Endodermal cell (in vitro differentiated cells): ENCODE measurements around the gene ZNF443. TPM values are rescaled to one million over a fixed set of nuclear protein-coding genes. Genes with fewer than 3 reads are reported as not detected.
"Not testable (repeated sequence)": the region's sequence is repeated elsewhere in the genome, so short reads cannot be mapped to it uniquely, and the experiment has no call there.

ENCODE experiments used
- DNase-seq: peaks from one replicate; pipeline ENCODE4 v3.0.0-alpha.2; 2017
- H3K27ac ChIP-seq: 2 replicates; pipeline ENCODE4 v1.5.1; 2013; ENCODE audit warnings: mild to moderate bottlenecking, low read depth, low read length, moderate library complexity
- H3K27me3 ChIP-seq: 2 replicates; pipeline ENCODE4 v1.6.1; 2013; ENCODE audit warnings: mild to moderate bottlenecking, low read length, moderate library complexity; ENCODE audit not compliant: insufficient read depth, control insufficient read depth, poor library complexity, severe bottlenecking
- H3K36me3 ChIP-seq: 2 replicates; pipeline ENCODE4 v1.7.0; 2013; ENCODE audit warnings: mild to moderate bottlenecking, low read length, moderate library complexity; ENCODE audit not compliant: control insufficient read depth, insufficient read depth
- H3K4me1 ChIP-seq: one replicate; pipeline ENCODE4 v1.7.0; 2013; ENCODE audit warnings: low read length; ENCODE audit not compliant: control insufficient read depth, insufficient read depth
- H3K4me3 ChIP-seq: 2 replicates; pipeline ENCODE4 v1.5.1; 2013; ENCODE audit warnings: mild to moderate bottlenecking, low read length, moderate library complexity
- H3K9ac ChIP-seq: 2 replicates; pipeline ENCODE4 v1.6.1; 2013; ENCODE audit warnings: mild to moderate bottlenecking, low read length, moderate library complexity; ENCODE audit not compliant: poor library complexity, severe bottlenecking; ENCODE audit errors: extremely low read depth
- H3K9me3 ChIP-seq: 2 replicates; pipeline ENCODE4 v1.6.1; 2013; ENCODE audit warnings: mild to moderate bottlenecking, low read length, moderate library complexity; ENCODE audit not compliant: control insufficient read depth
- H3K27ac Mint-ChIP-seq: 2 replicates; pipeline ENCODE4 v1.8.0; 2020; ENCODE audit warnings: mixed read lengths
- H3K27me3 Mint-ChIP-seq: 2 replicates; pipeline ENCODE4 v1.8.0; 2021; ENCODE audit warnings: mild to moderate bottlenecking, mixed read lengths; ENCODE audit not compliant: insufficient read depth
- H3K36me3 Mint-ChIP-seq: 2 replicates; pipeline ENCODE4 v1.8.0; 2020; ENCODE audit warnings: low read depth, mixed read lengths
- H3K4me1 Mint-ChIP-seq: 2 replicates; pipeline ENCODE4 v1.8.0; 2020; ENCODE audit warnings: mixed read lengths
- H3K4me3 Mint-ChIP-seq: 2 replicates; pipeline ENCODE4 v1.8.0; 2020; ENCODE audit warnings: mild to moderate bottlenecking, moderate library complexity, mixed read lengths
- H3K9me3 Mint-ChIP-seq: 2 replicates; pipeline ENCODE4 v1.8.0; 2020; ENCODE audit warnings: mild to moderate bottlenecking, mixed read lengths
- CTCF ChIP-seq: fragments of 200-600 bp; sonication (generic); conservative IDR thresholded peaks from 2 replicates; pipeline ENCODE4 v1.5.0; 2021; ENCODE audit warnings: antibody characterized with exemption, mild to moderate bottlenecking
- WGBS, 2 experiments: methylation state at CpG; one replicate each; pipeline versions ENCODE4 v1.1.5 to v1.1.7; 2013; ENCODE audit warnings: missing lambda C conversion rate in 2 of 2, mixed read lengths in 1 of 2; ENCODE audit not compliant: insufficient coverage in 1 of 2, insufficient read length in 1 of 2; 5-methylcytosine and 5-hydroxymethylcytosine counted together
- total RNA-seq, 2 donors: library from RNA; stranded (reverse); fragmentation: NEBNext Ultra II Directional in 1 of 2; extraction: Animal tissue kit (Norgen Biotek cat#: 25700) in 1 of 2; gene quantifications; 2 replicates in 1 of 2; 3 replicates in 1 of 2; pipeline ENCODE4 v1.2.1, GENCODE V29; 2021

Gene ZNF443
- total RNA-seq, 2 donors from 2014 or later, result 14.3 to 18.6 TPM

- Mint-ChIP-seq H3K4me1 (peaks cover 11% of the 10 kb centered on the region), H3K36me3 (peaks cover 2% of the 10 kb centered on the region), H3K4me3 (no peak overlapping the region), H3K27me3 (peaks cover under 1% of the 10 kb centered on the region), H3K9me3 (no peaks in the 10 kb centered on the region), H3K27ac (no peak overlapping the region)
- Histone ChIP-seq H3K9me3 (no peaks in the 10 kb centered on the region), H3K9ac (no peak overlapping the region), H3K36me3 (no peaks in the 10 kb centered on the region), H3K4me1 (no peaks in the 10 kb centered on the region), H3K4me3 (no peak overlapping the region), H3K27ac (no peak overlapping the region), H3K27me3 (no peaks in the 10 kb centered on the region)
- TF ChIP-seq CTCF, result no peak
- 88 to 100% methylated on average over 1 to 2 of the region's 2 CpGs for WGBS, 2 experiments
- DNase-seq, result no peak
Observed at GRCh38 chr19:12482509-12482886, 41.7 kb upstream of the ZNF443 start.

GRCh38 chr19:12481781-12482508 lies 41.1 kb upstream of the ZNF443 start:
- no peak overlapping the region for H3K9ac ChIP-seq
- Mint-ChIP-seq H3K27me3 (no peaks in the 10 kb centered on the region), H3K9me3 (no peaks in the 10 kb centered on the region), H3K4me1 (peaks cover 11% of the 10 kb centered on the region), H3K27ac (no peak overlapping the region), H3K36me3 (peaks cover 2% of the 10 kb centered on the region), H3K4me3 (no peak overlapping the region)
- H3K9me3 ChIP-seq, result no peaks in the 10 kb centered on the region
- H3K4me3 ChIP-seq, result no peak overlapping the region
- TF ChIP-seq CTCF, result no peak
- no peak for DNase-seq
- H3K4me1 ChIP-seq, result no peaks in the 10 kb centered on the region
- WGBS, 2 experiments, result 79 to 100% methylated on average over 1 to 4 of the region's 4 CpGs
- no peaks in the 10 kb centered on the region for H3K27me3 ChIP-seq
- no peaks in the 10 kb centered on the region for H3K36me3 ChIP-seq
- H3K27ac ChIP-seq, result no peak overlapping the region

GRCh38 chr19:12478234-12478941 lies 37.6 kb upstream of the ZNF443 start:
- Mint-ChIP-seq H3K4me3 (no peak overlapping the region), H3K27me3 (no peaks in the 10 kb centered on the region), H3K9me3 (peaks cover 7% of the 10 kb centered on the region), H3K27ac (no peak overlapping the region), H3K4me1 (peaks cover 3% of the 10 kb centered on the region), H3K36me3 (peaks cover 6% of the 10 kb centered on the region)
- Histone ChIP-seq H3K27ac (no peak overlapping the region), H3K4me1 (no peaks in the 10 kb centered on the region), H3K4me3 (no peak overlapping the region), H3K36me3 (no peaks in the 10 kb centered on the region), H3K27me3 (no peaks in the 10 kb centered on the region), H3K9ac (no peak overlapping the region), H3K9me3 (peaks cover 16% of the 10 kb centered on the region)
- WGBS, 2 experiments, result 90 to 100% methylated on average over 2 to 4 of the region's 5 CpGs
- DNase-seq, result no peak
- TF ChIP-seq CTCF, result no peak

- H3K27ac ChIP-seq, H3K4me1 Mint-ChIP-seq, H3K4me3 ChIP-seq, H3K4me1 ChIP-seq, H3K27me3 ChIP-seq, H3K4me3 Mint-ChIP-seq, H3K27ac Mint-ChIP-seq, H3K27me3 Mint-ChIP-seq, H3K9ac ChIP-seq, DNase-seq: not testable (repeated sequence)
- H3K36me3 ChIP-seq, result peaks cover 42% of the 10 kb centered on the region
- Mint-ChIP-seq H3K36me3 (peaks cover 57% of the 10 kb centered on the region), H3K9me3 (peaks cover 84% of the 10 kb centered on the region)
- 96 to 98% methylated on average over 8 to 26 of the region's 33 CpGs for WGBS, 2 experiments
- peaks cover 81% of the 10 kb centered on the region for H3K9me3 ChIP-seq
Observed at GRCh38 chr19:12467651-12468050, 26.8 kb upstream of the ZNF443 start.
